A204.1 (cell line): ENCODE data around the gene KLHDC2.
"Not testable (repeated sequence)": the region's sequence is repeated elsewhere in the genome, so short reads cannot be mapped to it uniquely, and the experiment has no call there.

ENCODE experiments used
- FAIRE-seq: peaks from 2 replicates; lab custom pipeline; 2012; peaks lifted over from hg19 to GRCh38; lab: Jason Lieb, UNC

Gene KLHDC2

DNA sequence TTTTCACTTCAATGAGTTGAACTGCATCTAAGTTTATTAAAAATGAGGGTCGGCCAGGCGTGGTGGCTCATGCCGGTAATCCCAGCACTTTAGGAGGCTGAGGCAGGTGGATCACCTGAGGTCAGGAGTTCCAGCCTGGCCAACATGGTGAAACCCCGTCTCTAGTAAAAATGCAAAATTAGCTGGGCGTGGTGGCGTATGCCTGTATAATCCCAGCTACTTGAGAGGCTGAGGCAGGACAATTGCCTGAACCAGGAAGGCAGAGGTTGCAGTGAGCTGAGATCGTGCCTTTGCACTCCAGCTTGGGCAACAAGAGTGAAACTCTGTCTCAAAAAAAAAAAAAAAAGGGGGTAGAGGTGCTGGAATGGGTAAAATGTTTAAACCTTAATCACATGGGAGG is 13.1 kb downstream of the KLHDC2 start:
- FAIRE-seq: not testable (repeated sequence)

DNA sequence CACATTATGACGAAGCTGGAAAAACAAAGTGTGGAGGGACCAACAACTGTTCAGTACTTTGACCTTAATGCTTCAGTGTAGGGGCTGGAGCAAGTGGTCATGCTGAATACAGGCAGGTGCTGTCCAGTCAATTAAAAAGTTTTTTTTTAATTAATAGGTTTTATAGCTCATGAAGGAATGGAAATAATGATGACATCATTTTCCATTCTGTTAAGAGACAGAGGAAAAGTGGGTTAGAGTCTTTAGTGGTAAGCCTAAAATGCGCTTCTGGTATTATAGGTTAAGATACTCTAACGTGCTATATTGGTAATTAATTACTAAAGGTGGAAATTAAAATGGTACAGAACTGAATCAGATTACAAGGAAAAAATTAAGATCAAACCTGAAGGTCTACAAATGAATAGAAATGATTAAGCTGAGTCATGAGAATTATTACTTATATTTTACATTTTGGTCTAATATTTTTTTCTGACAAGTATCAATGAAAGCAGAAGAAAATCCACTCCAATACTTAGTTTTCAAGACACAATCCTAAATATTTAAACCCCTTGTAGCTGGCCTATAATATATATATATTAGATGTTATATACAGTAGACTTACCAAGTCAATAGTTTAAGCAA is 15.6 kb downstream of the KLHDC2 start:
- peak; percentile 70 for FAIRE-seq

DNA sequence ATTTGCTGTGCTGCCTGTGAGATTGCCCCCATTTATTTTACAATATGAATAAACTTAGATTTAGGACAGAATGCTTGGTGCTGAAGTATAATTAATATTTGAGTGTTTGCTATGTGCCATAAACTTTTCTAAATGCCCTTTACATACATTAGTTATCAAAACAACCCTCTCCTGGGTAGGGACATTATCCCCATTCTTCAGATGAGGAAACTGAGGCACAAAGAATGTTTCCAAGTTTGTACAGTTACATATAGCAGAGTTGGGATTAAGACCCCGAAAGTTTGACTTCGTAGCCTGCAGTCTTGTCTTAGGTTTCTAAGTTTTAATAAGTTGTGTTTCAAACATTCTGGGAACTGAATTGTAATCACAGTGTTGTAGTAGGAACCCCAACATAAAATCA is 18.4 kb downstream of the KLHDC2 start:
- FAIRE-seq: no peak

DNA sequence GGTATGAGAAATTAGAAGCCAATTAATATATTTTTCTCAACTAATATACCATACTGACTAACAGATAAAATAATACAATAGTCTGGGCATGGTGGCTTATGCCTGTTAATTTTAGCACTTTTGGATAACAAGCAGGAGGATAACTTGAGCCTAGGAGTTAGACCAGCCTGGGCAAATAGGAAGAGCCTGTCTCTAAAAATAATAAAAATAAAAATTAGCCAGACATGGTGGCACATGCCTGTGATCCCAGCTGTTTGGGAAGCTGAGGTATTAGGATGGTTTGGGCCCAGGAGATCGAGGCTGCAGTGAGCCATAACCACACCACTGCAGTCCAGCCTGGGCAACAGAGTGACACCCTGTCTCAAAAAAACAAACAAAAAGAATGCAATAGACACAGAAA is 24.7 kb downstream of the KLHDC2 start:
- FAIRE-seq: no peak

GRCh38 chr14:49796025-49796424 is 28.1 kb downstream of the KLHDC2 start:
- FAIRE-seq: no peak

DNA sequence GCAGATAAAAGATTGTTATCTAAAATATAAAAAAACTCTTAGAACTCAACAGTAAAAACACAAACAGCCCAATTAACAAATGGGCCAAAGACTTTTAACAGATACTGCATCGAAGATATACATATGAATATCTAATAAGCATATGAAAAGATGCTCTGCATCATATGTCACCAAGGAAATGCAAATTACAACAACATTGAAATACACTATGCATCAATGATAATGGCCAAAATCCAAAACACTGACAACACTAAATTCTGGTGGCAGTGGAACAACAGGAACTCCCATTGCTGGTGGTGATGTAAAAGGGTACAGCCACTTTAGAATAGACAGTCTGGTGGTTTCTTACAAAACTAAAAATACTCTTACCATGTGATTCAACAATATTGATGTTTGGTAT is 40.8 kb downstream of the KLHDC2 start:
- no peak for FAIRE-seq

GRCh38 chr14:49816118-49816517 is 48.2 kb downstream of the KLHDC2 start:
- not testable (repeated sequence) for FAIRE-seq

GRCh38 chr14:49816844-49817243 is 48.9 kb downstream of the KLHDC2 start:
- no peak for FAIRE-seq

DNA sequence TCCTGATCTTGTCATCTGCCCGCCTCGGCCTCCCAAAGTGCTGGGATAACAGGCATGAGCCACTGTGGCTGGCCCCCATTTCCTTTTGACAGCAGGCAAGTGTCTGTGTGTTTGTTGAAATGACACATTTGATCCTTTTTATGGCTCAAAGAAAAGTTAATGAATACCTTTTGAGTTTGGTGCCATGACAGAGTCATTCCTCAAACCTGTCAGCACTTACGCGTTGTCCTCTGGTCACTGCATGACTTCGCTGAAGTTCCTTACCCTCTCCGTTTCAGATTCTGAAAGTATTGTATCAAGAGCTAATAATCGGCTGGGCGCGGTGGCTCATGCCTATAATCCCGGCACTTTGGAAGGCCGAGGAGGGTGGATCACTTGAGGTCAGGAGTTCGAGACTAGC is 52.2 kb downstream of the KLHDC2 start:
- FAIRE-seq: no peak

- peak; percentile 81 for FAIRE-seq
These were observed 60.7 kb downstream of the KLHDC2 start for GRCh38 chr14:49828640-49829039.
